RWPE1 (cell line): ENCODE measurements around the gene CXCR2.
"Not testable (repeated sequence)": the region's sequence is repeated elsewhere in the genome, so short reads cannot be mapped to it uniquely, and the experiment has no call there.

Experiments used
- CTCF ChIA-PET: fragments of 350-600 bp; sonication (Branson Sonifier 250); formaldehyde crosslinking; extraction: SDS; loops from one replicate; lab custom pipeline; 2021; lab: Yijun Ruan, JAX
- POLR2A ChIA-PET: fragments of 400-600 bp; formaldehyde crosslinking; extraction: SDS; loops from one replicate; lab custom pipeline; 2020; ENCODE audit warnings: antibody characterized with exemption; ENCODE audit not compliant: low non-redundant PET; lab: Yijun Ruan, JAX
- DNase-seq: peaks from one replicate; pipeline ENCODE4 v3.0.0; 2012; ENCODE audit warnings: low spot score
- H3K27ac ChIP-seq: fragments of 450-650 bp; 2 replicates; pipeline ENCODE4 v1.5.1; 2017
- TF ChIP-seq, protein P1 (sequence below): fragments of 450-650 bp; conservative IDR thresholded peaks from 2 replicates; pipeline ENCODE4 v1.5.1; 2017; ENCODE audit warnings: low read depth, mild to moderate bottlenecking

The CXCR2 gene

GRCh38 chr2:218095853-218096252 is 30.0 kb upstream of the CXCR2 start:
- TF ChIP-seq, protein P1, sequence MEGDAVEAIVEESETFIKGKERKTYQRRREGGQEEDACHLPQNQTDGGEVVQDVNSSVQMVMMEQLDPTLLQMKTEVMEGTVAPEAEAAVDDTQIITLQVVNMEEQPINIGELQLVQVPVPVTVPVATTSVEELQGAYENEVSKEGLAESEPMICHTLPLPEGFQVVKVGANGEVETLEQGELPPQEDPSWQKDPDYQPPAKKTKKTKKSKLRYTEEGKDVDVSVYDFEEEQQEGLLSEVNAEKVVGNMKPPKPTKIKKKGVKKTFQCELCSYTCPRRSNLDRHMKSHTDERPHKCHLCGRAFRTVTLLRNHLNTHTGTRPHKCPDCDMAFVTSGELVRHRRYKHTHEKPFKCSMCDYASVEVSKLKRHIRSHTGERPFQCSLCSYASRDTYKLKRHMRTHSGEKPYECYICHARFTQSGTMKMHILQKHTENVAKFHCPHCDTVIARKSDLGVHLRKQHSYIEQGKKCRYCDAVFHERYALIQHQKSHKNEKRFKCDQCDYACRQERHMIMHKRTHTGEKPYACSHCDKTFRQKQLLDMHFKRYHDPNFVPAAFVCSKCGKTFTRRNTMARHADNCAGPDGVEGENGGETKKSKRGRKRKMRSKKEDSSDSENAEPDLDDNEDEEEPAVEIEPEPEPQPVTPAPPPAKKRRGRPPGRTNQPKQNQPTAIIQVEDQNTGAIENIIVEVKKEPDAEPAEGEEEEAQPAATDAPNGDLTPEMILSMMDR, result no peak
- DNase-seq, result no peak
- H3K27ac ChIP-seq, result no peak overlapping the region
- ChIA-PET POLR2A (no interaction called here), CTCF (no interaction called here)

DNA sequence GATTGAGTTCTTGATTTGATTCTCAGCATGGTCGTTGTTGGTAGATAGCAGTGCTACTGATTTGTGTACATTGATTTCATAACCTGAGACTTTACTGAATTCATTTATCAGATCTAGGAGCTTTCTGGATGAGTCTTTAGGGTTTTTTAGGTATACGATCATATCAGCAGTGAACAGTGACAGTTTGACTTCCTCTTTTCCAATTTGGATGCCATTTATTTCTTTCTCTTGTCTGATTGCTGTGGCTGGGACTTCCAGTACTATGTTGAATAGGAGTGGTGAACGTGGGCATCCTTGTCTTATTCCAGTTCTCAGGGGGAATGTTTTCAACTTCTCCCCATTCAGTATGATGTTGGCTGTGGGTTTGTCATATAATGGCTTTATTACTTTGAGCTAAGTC is 27.9 kb upstream of the CXCR2 start:
- ChIA-PET CTCF (no interaction called here), POLR2A (no interaction called here)
- TF ChIP-seq, protein P1, result no peak
- DNase-seq, result no peak
- no peak overlapping the region for H3K27ac ChIP-seq

- DNase-seq, H3K27ac ChIP-seq, CTCF ChIA-PET, POLR2A ChIA-PET: not testable (repeated sequence)
Observed at GRCh38 chr2:218108834-218109233, 17.0 kb upstream of the CXCR2 start.

GRCh38 chr2:218121789-218122188 is 4.0 kb upstream of the CXCR2 start:
- DNase-seq, H3K27ac ChIP-seq, CTCF ChIA-PET, POLR2A ChIA-PET: not testable (repeated sequence)

DNA sequence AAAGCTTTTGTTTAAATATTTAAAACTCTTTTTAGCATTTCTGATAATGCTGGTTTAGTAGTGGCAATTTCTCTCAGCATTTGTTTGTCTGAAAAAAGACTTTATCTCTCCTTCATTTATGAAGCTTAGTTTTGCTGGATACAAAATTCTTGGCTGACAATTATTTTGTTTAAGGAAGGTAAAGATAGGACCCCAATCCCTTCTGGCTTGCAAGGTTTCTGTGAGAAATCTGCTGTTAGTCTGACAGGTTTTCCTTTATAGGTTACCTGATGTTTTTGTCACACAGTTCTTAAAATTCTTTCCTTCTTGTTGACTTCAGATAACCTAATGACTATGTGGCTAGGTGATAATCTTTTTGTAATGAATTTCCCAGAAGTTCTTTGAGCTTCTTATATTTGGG is 3.5 kb upstream of the CXCR2 start:
- H3K27ac ChIP-seq, POLR2A ChIA-PET, DNase-seq: not testable (repeated sequence)
- CTCF ChIA-PET, result interaction anchor here (0.6 kb wide), 1 partner anchor 633 kb away, joined by 3 read pairs; no protein-coding TSS in a partner anchor

DNA sequence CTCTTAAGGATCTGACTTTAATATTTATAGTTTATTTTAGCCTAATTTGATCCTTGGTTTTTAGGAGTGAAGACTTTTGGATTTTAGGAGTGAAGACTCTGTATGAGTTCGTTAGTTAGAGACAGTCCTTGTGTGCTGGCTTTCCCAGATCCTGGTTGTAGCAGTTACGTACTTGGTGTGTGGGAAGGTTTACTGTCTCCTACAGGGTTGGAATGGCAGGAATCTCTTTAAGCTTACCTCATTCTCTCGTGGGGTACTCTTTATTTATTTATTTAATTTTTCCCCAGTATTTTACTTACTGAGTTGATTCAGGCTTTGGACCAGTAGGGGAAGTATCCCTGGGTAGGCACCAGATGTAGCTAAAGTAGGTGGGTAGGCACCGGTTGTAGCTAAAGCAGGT is 1.8 kb upstream of the CXCR2 start:
- POLR2A ChIA-PET, result no interaction called here
- DNase-seq, result no peak
- no peak overlapping the region for H3K27ac ChIP-seq
- CTCF ChIA-PET, result interaction anchor here (0.6 to 0.9 kb wide), 2 partner anchors 11 to 50 kb away, joined by 3 to 5 read pairs; no protein-coding TSS in a partner anchor
- TF ChIP-seq, protein P1, result no peak

- no peak for DNase-seq
- POLR2A ChIA-PET, result no interaction called here
- CTCF ChIA-PET, result no interaction called here
- no peak overlapping the region for H3K27ac ChIP-seq
- TF ChIP-seq, protein P1, result no peak
Observed at GRCh38 chr2:218125095-218125494, 733 bp upstream of the CXCR2 start.

GRCh38 chr2:218127929-218128455 is 2.2 kb downstream of the CXCR2 start:
- CTCF ChIA-PET, result interaction anchor here (1.1 kb wide), 1 partner anchor 35 kb away, joined by 3 read pairs; no protein-coding TSS in a partner anchor
- no peak for DNase-seq
- no peak overlapping the region for H3K27ac ChIP-seq
- TF ChIP-seq, protein P1, result no peak
- POLR2A ChIA-PET, result no interaction called here
